Right atrium auricular region (tissue), 2 donors: ENCODE measurements around the gene VWA2. TPM values are rescaled to one million over a fixed set of nuclear protein-coding genes. Genes with fewer than 3 reads are reported as not detected.

Experiments
- DNase-seq: peaks from one replicate; pipeline ENCODE4 v3.0.0-alpha.2; 2019; ENCODE audit warnings: low spot score
- H3K27ac ChIP-seq, 2 donors: fragments of 200-600 bp; sonication (generic); 1 replicate in 1 of 2; 2 replicates in 1 of 2; pipeline ENCODE4 v1.5.1; 2016 to 2019
- H3K27me3 ChIP-seq, 2 donors: fragments of 200-600 bp; sonication (generic); one replicate each; pipeline versions ENCODE4 v1.5.1 to v1.6.0; 2017 to 2019
- H3K36me3 ChIP-seq: fragments of 200-600 bp; sonication (generic); one replicate; pipeline ENCODE4 v1.5.1; 2016
- H3K4me1 ChIP-seq, 2 donors: fragments of 200-600 bp; sonication (generic); one replicate each; pipeline versions ENCODE4 v1.5.1 to v1.6.0; 2017 to 2019
- H3K4me3 ChIP-seq, 2 donors: fragments of 200-600 bp; sonication (generic); 1 replicate in 1 of 2; 2 replicates in 1 of 2; pipeline ENCODE4 v1.5.1; 2017 to 2019; ENCODE audit warnings: mild to moderate bottlenecking in 1 of 2, moderate library complexity in 1 of 2
- H3K9me3 ChIP-seq, 2 donors: fragments of 200-600 bp; sonication (generic); one replicate each; pipeline ENCODE4 v1.5.1; 2019
- CTCF ChIP-seq, 2 donors: fragments of 200-600 bp; sonication (generic); IDR thresholded peaks; one replicate each; pipeline ENCODE4 v1.5.1; 2019; ENCODE audit warnings: antibody characterized with exemption in 2 of 2
- total RNA-seq, 2 donors: library from RNA; depleted of rRNA; stranded (reverse); fragments of >200 nt; gene quantifications; one replicate each; pipeline ENCODE4 v1.1.0, GENCODE V29; 2016

Gene VWA2
- total RNA-seq, 2 donors from 2014 or later = not detected

DNA sequence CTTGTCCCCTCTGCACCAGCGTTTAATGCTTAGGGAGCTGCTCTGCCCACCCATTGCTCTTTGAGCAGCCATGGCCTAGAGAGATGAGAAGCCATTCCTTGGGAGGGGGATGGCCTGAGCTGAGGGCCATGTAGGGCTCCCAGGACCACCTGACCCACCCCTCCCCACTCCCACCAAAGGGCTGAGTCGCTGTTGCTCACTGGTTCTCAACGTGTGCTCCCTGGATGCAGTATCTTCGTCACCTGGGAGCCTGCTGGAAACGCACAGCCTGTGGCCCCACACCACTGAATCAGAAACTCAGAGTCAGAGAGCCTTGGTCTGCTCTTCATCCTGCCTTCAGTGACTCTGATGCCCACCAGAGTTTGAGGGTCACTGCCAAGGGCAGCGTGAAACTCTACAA lies 37.0 kb downstream of the VWA2 start:
- no peak overlapping the region for H3K4me3 ChIP-seq
- no peaks in the 10 kb centered on the region for H3K9me3 ChIP-seq
- no peak for DNase-seq
- no peak overlapping the region for H3K27ac ChIP-seq
- no peaks in the 10 kb centered on the region for H3K36me3 ChIP-seq
- TF ChIP-seq CTCF (IDR thresholded peaks at IDR 0.05) = no peak
- H3K27me3 ChIP-seq = no peaks in the 10 kb centered on the region
- peaks cover 0 to 15% of the 10 kb centered on the region in 2 donors for H3K4me1 ChIP-seq

DNA sequence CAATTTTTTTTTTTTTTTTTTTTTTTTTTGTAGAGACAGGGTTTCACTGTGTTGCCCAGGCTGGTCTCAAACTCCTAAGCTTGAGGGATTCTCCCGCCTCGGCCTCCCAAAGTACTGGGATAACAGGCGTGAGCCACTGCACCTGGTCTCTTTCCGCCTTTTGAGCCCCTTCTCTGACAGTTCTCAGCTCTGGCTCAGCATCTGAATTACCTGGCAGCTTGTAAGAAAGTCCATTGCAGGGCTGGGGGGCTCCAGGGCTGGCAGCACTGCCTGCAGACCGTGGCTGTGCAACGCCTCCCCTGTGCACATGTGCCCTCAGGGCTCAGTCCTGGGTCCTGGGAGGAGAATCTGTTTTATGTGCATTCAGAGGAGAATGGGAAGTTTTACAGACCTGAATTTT lies 37.6 kb downstream of the VWA2 start:
- no peak overlapping the region for H3K4me3 ChIP-seq
- H3K27me3 ChIP-seq = no peaks in the 10 kb centered on the region
- H3K36me3 ChIP-seq = no peaks in the 10 kb centered on the region
- no peak for DNase-seq
- H3K4me1 ChIP-seq = peaks cover 0 to 9% of the 10 kb centered on the region in 2 donors
- H3K9me3 ChIP-seq = no peaks in the 10 kb centered on the region
- no peak overlapping the region for H3K27ac ChIP-seq
- no peak for TF ChIP-seq CTCF (IDR thresholded peaks at IDR 0.05)

DNA sequence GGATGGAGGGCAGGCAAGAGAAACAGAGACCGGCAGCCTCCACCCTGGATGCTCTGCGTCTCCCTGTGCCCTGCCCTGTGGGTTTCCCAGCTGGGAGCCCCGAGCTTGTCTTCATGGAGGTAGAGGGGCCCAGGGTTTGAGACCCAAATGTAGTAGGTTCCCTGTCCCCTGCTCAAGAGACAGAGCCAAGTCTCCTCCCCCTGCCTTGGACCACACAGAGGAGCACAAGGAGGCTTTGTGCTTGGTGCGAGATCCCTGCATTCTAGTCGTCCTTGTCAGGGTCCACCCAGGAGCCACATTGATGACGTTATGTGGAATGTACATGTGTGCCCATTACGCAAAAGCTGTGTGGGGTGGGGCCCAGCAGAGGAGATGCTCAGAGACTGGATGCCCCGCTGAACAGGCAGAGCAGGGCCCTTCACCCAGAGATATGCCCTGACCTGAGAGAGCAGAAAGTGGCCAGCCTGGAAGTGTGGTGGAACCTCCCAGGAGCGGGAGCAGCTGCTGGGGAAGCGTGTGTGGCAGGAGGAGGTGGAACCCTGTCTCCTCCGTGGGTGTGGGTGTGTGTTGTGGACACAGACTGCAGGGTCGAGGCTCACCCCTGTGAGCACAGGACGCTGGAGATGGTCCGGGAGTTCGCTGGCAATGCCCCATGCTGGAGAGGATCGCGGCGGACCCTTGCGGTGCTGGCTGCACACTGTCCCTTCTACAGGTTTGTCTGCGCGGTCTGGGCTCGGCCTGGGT lies 39.3 kb downstream of the VWA2 start:
- Histone ChIP-seq H3K36me3 (no peaks in the 10 kb centered on the region), H3K4me3 (no peak overlapping the region), H3K27ac (no peak overlapping the region), H3K9me3 (no peaks in the 10 kb centered on the region), H3K27me3 (no peaks in the 10 kb centered on the region), H3K4me1 (no peaks in the 10 kb centered on the region)
- TF ChIP-seq CTCF (IDR thresholded peaks at IDR 0.05) = no peak
- DNase-seq = no peak

GRCh38 chr10:114278884-114279191 lies 39.8 kb downstream of the VWA2 start:
- Histone ChIP-seq H3K27me3 (no peaks in the 10 kb centered on the region), H3K27ac (no peak overlapping the region), H3K36me3 (no peaks in the 10 kb centered on the region), H3K9me3 (no peaks in the 10 kb centered on the region), H3K4me3 (no peak overlapping the region), H3K4me1 (no peaks in the 10 kb centered on the region)
- no peak for TF ChIP-seq CTCF (IDR thresholded peaks at IDR 0.05)
- no peak for DNase-seq

DNA sequence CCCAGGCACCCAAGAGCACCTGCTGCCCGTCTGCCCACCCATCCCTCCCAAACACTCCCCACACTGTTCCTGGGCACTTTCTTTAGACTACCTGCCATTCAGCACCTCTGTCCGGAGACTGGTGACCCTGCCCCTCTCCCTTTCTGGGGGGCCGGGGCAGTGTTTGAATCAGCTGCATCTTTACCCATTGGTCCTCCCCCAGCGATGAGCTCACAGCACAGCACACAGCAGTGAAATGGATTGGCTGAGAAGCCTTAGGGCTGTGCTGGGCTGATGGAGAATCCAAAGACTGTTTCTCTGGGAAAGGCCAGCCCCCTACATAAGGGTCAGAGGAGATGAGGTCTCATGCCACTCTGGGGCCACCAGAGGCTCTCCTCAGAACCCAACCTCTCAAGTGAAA lies 40.2 kb downstream of the VWA2 start:
- Histone ChIP-seq H3K27me3 (no peaks in the 10 kb centered on the region), H3K27ac (no peak overlapping the region), H3K9me3 (no peaks in the 10 kb centered on the region), H3K36me3 (no peaks in the 10 kb centered on the region), H3K4me1 (no peaks in the 10 kb centered on the region), H3K4me3 (no peak overlapping the region)
- TF ChIP-seq CTCF (IDR thresholded peaks at IDR 0.05) = no peak
- no peak for DNase-seq
